GM19035 (cell line): Measurements from ENCODE around the gene SMURF1.
"Not testable (repeated sequence)": the region's sequence is repeated elsewhere in the genome, so short reads cannot be mapped to it uniquely, and the experiment has no call there.

Source experiments
- ATAC-seq: cut with Tn5 transposase; IDR thresholded peaks from one replicate; pipeline ENCODE4 v1.9.1; 2021; ENCODE audit not compliant: unreplicated experiment

Gene SMURF1

GRCh38 chr7:99143853-99144672 lies at the start of gene SMURF1:
TSS of gene SMURF1 (minus strand) at chr7:99144108. CDS start at chr7:99143780, 328 bp downstream.
- peak; percentile 83 for ATAC-seq

- no peak for ATAC-seq
These were observed 48.1 kb upstream of the SMURF1 start for GRCh38 chr7:99191869-99192596.

GRCh38 chr7:99190359-99191009 lies 46.6 kb upstream of the SMURF1 start:
- no peak for ATAC-seq

- no peak for ATAC-seq
These were observed 45.3 kb upstream of the SMURF1 start for GRCh38 chr7:99189222-99189621.

GRCh38 chr7:99188221-99188620 lies 44.3 kb upstream of the SMURF1 start:
- no peak for ATAC-seq

- no peak for ATAC-seq
These were observed 40.8 kb upstream of the SMURF1 start for GRCh38 chr7:99184532-99185218.

GRCh38 chr7:99180067-99180650 lies 36.3 kb upstream of the SMURF1 start:
- no peak for ATAC-seq

GRCh38 chr7:99177165-99177564 lies 33.3 kb upstream of the SMURF1 start:
- ATAC-seq, result no peak

GRCh38 chr7:99173787-99174186 lies 29.9 kb upstream of the SMURF1 start:
- no peak for ATAC-seq

- ATAC-seq, result no peak
These were observed 27.8 kb upstream of the SMURF1 start for GRCh38 chr7:99171731-99172130.

GRCh38 chr7:99170730-99171074 lies 26.8 kb upstream of the SMURF1 start:
- ATAC-seq, result no peak

- ATAC-seq, result no peak
These were observed 26.3 kb upstream of the SMURF1 start for GRCh38 chr7:99170065-99170729.

GRCh38 chr7:99167072-99167471 lies 23.2 kb upstream of the SMURF1 start:
- no peak for ATAC-seq

GRCh38 chr7:99165816-99166215 lies 21.9 kb upstream of the SMURF1 start:
- no peak for ATAC-seq

- not testable (repeated sequence) for ATAC-seq
These were observed 19.8 kb upstream of the SMURF1 start for GRCh38 chr7:99163669-99164068.

GRCh38 chr7:99156649-99157048 lies 12.7 kb upstream of the SMURF1 start:
- ATAC-seq, result no peak

- no peak for ATAC-seq
These were observed 11.3 kb upstream of the SMURF1 start for GRCh38 chr7:99155211-99155610.

- ATAC-seq, result no peak
These were observed 3.1 kb upstream of the SMURF1 start for GRCh38 chr7:99146979-99147378.

GRCh38 chr7:99143521-99143852 lies 421 bp downstream of the SMURF1 start:
- peak; percentile 39 for ATAC-seq

GRCh38 chr7:99142727-99143520 lies 984 bp downstream of the SMURF1 start:
- ATAC-seq, result no peak
